Measurements from ENCODE around the gene PRRX2.

The PRRX2 gene

DNA sequence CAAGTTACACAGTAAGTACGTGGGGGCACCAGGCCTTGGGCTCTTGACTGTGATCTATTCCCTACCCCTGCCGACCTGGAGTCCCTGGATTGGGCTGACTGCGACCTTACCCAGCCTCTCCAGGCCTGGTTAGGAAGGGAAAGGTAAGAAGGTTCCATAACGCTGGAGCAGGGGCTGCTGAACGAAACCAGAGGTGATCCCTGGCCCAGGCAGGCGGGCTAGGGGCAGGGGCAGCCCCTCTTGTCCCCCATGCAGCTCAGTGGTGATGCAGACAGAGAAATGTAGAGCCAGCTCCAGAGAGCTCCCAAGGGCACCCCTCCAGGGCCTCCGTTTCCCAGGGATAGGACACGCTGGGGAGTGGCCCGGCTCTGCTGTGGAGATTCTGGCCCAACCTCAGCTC lies 14.1 kb downstream of the PRRX2 start:
- DNase-seq (ENCODE audit: low spot score): no peak

DNA sequence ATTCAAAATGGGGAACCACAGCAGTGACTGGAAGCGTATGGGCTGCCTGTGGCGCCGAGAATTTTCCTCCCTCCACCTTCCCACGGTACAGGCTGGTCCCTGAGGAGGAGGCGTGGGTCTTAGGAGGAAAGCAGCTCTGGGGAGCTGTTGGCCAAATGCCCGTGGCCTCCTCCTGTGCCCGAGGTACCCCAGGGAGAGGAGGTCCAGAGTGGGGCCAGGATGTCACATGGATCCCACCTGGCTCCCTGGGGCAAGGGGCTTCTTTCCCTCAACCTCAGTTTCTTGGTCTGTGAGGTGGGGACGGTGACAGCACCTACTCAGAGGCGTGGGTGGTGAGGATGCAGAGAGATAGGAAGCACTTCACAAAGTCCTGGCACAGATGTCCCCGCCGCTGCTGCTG lies 16.5 kb downstream of the PRRX2 start:
- no peak for DNase-seq (ENCODE audit: low spot score)

DNA sequence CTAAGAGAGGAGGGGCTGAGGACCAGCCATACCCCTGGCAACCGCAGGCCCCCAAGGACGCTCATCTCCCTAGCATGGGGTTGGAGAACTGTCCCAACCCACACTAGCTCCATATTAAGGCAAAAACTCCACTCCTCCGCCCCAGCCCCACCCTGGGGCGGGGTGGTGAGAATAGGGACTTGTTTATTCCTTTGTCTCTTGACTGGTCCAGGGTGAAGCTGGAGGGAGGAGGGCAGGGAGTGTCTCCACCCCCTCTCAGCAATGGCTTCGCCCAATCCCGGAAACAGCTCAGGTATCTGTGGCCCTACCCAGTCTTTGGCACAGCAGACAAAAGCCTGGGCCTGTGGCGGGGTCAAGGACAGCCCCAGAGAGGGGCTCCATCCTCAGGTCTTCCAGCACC lies 16.9 kb downstream of the PRRX2 start:
- DNase-seq (ENCODE audit: low spot score): no peak

DNA sequence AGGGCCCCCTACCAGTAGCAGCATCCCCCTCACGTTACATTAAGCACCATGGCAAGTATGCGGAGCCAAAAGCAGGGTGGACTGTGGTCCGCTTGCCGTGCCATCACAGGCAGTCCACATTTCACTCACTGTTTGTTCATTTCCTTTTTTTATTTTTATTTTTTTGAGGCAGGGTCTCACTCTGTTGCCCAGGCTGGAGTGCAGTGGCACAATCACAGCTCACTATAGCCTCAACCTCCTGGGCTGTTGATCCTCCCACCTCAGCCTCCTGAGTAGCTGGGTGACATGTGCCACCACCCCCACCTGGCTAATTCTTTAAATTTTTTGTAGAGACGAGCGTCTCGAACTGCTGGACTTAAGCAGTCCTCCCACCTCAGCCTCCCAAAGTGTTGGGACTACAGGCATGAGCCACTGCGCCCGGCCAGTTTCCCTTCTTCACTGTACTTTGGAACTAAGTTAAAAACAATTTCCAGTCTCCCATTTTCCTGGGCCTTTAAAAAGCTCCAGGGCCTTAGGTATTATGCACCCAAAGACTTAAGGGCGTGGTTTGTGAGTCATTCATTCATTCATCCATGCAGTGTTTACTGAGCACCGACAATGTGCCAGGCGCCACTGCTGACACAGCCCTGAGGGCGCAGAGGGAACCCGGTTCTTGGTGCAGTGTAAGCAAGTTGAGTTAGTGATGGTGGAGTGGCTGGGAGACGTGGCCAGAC lies 19.9 kb downstream of the PRRX2 start:
- no peak for DNase-seq (ENCODE audit: low spot score)

DNA sequence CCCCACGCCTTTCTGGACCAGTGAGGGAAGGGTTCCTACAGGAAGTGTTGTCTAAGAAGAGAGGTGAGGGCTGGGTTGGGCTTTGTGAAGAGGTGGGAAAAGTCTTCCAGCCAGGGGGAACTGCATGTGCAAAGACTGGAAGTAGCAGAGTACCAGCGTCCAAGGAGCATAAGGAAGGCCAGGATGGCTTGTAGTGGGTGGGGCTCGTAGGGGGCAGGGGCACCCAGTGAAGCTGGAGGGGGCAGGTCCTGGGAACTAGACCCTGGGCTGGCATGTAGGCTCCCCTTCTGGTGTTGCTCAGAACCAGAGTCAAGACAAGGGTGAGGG lies 20.4 kb downstream of the PRRX2 start:
- DNase-seq (ENCODE audit: low spot score): no peak

DNA sequence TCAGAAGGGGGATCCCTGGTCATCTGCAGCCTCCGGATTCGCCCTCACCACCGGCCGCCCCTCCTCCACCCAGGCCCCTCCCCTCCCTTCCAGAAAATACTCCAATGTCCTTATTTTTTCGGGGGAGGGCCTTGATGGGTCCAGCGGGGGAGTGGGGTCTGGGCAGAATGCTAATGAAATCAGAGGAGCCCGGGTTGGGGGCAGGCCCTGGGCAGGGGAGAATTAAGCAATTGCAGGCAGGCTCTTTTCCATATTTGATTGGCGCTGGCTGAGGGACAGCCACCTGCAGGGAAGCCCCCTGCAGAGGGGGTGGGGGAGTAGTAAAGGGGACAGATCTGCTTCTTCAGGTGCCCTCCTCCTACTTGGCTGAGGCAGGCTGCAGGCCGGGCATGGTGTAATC lies 21.3 kb downstream of the PRRX2 start:
- DNase-seq (ENCODE audit: low spot score): no peak

DNA sequence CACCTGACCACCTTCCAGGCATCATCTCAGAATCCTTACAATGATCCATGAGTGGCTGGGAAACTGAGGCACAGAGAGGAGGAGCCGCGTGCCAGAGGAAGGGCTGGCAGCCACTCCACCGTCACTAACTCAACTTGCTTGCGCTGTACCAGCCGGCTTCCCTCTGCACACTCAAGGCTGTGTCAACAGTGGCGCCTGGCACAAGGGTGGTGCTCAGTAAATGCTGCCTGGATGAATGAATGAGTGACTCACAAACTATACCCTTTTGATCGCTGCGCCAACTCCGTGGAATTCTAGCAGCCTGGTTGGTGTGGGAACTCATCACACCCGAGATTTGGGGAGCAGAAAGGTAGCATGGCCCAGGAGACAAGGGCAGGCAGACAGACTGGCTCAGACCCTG lies 21.9 kb downstream of the PRRX2 start:
- DNase-seq (ENCODE audit: low spot score): no peak

DNA sequence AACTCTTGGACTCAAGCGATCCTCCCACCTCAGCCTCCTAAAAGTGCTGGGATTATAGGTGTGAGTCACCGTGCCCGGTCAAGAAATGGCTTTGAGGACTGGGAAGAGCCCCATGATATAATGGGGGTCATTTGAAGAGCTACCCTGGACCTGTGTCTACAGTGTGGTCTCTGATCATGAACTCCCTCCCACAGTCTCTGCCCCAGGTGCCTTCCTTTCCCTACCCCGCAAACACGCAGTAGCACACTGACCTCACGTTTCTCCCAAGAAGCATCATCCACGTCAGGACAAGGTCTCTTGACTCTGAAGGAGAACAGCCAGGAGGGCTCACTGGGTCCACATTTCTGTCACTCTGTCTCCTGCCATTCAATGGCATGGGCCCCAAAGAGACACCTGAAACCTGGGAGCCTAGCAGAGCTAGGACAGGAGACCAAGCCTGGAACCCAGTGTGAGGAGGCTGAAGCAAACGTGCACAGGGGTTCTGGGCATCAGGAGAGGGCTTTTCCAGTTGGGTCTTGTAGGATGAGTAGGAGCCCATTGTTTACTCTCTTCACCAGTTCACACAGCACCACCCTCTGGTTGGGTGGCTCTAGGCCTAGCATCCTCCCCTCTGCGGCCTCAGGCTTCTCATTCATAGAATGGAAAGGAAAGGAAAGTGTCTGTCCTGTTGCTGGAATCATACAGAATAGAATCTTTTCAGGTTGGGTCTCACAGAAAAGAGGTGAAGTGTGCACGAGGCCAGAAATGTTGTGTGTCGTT lies 23.0 kb downstream of the PRRX2 start:
- DNase-seq (ENCODE audit: low spot score): no peak

DNA sequence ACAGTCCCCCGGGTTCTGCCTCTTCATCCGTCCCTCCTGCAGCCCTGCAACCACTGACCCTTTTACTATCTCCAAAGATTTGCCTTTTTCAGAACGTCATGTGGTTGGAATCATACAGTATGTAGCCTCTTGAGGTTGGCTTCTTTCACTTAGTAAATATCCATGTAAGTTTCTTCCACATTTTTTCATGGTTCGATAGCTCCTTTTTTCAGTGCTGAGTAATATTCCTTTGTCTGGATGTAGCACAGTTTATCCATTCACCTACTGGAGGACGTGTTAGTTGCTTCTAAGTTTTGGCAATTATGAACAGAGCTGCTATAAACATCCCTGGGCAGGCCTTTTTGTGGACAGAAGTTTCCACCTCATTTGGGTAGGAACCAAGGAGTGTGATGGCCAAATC lies 27.1 kb downstream of the PRRX2 start:
- DNase-seq (ENCODE audit: low spot score): no peak

DNA sequence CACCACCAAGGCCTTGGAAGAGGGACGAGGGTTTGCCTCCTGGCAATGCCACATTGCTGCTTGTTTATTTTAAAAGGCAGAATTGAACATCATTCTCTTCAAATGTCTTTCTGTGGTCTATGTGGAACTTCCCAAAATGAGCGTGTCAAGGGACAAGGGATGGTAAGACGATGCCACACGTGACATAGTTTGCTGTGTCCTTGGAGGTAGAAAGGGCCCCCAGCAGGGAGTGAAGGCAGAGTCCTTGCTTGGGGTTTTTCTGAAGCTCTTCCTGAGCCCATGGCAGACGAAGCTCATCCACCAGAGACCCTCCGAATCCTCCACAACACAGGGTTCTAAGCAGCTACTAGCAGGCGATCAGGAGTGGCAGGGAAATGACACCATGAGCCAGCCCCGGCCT lies 28.3 kb downstream of the PRRX2 start:
- no peak for DNase-seq (ENCODE audit: low spot score)

DNA sequence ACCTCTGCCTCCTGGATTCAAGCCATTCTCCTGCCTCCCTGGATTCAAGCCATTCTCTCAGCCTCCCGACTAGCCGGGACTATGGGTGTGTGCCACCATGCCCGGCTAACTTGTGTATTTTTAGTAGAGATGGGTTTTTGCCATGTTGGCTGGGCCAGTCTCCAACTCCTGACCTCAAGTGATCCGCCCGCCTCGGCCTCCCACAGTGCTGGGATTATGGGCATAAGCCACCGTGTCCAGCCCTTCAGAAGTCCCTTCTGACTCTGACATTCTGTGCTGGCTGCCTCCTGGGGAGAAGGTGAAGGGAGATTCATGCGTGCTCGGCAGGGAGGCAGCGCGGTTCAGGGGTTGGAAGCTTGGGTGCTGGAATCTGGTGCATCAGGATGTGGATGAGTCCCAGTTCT lies 28.8 kb downstream of the PRRX2 start:
- DNase-seq (ENCODE audit: low spot score): no peak

DNA sequence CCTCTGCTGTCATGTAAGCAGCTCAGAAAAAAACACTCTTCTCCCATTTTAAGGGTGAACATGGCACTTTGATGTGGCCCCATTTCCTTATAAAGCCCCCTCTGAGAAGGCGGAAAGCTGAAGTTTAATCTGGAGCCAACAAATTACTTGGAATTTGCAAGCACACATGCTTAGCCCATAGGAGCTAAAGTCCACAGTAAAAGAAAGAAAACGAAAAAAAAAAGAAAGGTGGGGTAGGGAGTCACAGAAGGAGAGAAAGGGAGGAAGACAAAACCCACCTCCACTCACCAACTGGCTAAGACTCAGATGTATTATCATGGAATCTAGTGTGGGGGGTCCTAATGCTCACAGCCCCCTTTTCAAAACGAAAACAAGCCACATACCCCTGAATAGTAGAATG lies 30.4 kb downstream of the PRRX2 start:
- DNase-seq (ENCODE audit: low spot score): no peak

DNA sequence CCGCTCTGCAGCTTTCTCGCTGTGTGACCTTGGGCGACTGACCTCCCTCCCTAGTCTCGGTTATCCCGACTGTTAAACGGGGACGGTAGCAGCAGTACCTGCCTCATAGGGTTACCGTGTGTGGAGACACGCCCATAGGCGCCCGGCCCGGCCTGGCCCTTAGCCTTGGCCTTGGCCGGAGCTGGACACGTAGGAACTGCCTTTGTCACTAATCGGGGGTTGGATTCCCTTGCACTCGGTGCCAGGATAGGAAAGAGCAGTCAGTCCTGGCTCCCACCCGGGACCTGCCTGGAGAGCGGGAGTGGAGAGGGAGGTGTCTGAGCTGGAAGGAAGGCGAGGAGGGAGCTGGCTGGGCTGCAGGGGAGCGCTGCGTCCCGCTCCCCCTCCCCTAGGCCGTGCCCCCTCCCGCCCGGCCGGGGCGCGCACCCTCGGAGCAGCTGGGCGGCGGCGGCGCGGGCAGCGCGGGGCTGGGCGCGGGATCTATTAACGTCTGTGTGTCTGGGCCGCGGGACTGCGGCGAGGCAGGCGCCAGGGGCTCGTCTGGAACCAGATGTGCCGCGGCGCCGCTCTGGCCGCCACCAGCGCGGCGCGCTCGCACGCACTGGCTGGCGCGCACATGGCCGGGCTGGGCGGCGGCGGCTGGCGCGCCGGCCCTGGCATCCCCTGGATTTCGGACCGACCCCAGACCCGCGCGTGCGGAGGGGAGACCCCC lies 31.7 kb downstream of the PRRX2 start:
- DNase-seq (ENCODE audit: low spot score): peak; percentile 66

DNA sequence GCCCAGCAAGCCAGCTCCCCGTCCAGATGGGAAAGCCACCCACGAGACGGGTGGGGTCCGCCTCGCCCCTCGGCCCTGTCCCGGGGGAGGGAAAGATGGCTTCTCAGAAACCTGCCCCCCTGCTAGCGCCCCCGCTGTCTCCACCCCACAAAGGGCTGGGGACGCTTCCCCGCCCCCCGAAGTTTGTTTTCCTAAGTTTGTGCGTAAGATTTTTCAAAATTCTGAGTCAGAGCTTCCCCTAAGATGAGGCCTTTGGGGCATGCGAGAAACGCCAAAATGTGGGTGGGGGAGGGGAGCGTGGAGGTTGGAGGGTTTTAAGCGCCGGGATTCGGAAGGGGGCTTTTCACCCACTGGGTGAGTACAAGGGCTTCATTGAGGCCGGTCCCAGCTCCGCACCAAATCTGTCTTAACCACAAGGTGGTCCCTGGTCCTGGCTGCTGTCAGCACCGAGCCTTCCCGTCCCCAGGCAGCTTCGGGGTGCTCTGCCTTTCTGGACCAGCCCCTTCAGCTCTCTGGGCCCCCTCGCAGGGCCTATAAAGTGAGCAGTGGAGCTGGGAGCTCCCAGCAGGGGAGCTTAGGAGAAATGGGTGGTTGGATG lies 32.3 kb downstream of the PRRX2 start:
- DNase-seq (ENCODE audit: low spot score): no peak

DNA sequence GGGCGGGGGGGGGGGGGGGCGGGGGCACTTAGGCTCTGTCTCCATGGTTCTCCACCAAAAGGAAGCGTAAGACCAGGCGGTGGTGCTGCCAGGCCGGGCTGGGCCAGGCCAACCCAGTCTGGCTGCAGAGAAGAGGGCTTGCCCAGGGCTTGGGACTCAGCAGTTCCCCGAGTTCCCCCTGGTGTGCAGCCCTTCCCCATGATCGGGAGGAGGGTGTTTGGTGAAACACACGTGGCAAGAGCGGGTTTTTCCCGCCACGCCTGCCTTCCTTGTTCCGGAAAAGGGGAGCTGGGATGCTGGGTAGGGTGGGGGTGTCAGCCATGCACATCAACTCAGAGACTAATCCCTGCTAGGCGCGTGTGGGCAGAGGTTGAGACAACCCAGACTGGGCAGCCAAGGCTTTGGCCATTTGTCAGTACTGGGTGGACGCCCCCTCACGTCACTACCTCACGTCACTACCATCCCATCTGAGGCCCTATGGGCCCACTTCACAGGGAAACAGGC lies 32.9 kb downstream of the PRRX2 start:
- DNase-seq (ENCODE audit: low spot score): no peak

DNA sequence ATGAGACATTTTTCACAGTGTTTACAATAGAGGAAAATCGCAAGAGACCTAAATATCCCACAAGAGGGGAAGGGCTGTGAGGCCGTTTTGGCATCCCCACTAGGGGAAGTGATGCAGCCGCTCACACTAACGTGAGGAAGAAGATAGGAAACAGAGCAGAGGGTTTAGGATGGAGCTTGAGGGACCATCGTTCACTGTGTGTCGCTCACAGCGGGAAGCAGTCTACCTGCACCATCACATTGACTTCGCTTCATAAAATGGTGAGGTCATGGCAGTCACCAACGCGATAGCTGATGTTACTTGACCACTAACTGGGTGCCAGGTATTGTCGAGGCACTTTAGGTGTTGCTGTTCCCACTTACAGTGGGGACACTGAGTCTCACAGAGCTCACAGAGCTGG lies 35.6 kb downstream of the PRRX2 start:
- DNase-seq (ENCODE audit: low spot score): no peak

DNA sequence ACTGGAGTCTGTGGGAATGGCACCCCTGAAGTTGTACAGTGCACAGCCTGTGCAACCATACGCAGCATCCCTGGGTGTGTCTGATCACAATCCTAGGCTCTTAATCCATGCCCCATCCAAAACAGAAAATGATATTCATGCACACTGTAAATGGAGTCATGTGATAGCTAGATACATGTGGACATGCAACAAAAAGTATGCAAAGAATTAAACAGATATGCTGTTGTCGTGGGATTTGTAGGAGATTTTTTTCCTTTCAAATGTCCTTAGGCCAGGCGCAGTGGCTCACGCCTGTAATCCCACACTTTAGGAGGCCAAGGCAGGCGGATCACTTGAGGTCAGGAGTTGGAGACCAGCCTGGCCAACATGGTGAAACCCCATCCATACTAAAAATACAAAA lies 36.1 kb downstream of the PRRX2 start:
- no peak for DNase-seq (ENCODE audit: low spot score)

DNA sequence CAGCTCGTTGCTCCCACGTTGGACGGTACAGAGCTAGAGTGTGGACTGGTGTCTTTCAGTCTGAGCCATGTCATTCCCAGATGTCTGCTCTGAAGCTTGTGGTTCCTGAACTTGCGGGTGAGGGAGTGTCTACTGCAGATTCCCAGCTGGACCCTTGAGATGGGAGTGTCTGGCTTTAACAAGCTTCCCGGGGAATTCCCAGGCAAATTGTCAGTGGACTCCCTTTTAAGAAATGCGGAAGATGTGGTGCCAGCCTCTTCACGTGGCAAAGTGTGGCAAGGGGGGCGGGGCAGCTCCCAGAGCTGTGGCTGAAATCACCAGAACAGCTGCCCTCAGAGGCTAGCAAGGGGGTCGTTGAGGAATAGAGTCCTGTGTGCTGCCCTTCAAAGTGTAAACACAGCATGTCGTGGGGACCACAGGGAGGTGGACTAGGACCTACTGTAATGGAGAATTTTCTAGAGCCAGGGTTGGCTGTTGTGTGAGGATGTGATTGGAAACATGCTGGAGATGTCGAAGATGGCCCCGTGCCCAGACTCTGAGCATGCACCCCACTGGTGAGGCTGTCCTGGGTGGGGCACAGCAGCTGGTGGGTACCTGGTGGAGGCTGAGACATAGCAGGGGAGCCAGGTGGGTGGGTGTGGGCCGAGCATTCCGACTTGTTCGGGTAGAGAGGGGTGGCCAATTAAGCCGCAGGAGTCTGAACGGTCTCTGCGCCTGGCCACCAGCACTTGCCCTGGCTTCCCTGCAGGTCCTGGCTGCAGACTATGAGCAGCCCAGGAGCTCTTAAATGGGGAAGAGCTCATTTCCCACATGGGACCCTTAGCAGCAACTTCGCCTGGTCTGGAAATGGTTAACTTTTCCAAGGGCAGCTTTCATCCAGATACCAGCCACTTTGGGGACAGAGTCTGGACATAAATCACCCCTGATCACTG lies 37.4 kb downstream of the PRRX2 start:
- no peak for DNase-seq (ENCODE audit: low spot score)

DNA sequence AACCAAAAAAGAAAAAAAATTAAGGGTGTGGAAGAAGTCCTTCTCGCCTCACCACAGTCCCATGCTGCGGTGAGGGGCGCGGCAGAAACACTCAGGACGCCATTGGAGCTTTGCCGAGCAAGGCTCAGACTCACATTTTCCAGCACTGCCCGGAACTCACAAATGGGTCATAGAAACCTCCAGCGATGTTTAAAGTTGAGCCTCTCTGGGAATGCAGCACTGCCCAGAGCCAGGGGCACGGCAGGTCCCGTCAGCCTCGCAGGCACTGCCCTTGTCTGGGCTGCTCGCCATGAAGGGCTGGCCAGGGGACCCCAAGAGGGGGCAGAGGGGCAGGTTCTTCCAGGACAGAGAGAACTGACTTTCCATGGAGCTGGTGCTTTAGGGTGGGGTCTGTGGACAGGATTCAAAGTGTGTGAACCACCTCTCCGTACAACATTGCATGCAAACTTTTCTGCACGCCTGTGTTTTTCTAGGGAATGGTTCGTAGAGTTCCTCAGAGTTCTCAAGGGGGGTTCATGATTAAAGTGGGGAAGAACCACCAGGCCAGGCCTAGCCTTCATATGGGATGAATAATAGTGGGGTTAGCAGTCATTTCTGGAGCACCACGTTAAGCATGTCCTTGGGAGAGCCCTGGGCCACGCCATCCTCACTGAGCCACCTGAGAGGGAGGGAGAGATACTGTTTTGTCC lies 38.4 kb downstream of the PRRX2 start:
- DNase-seq (ENCODE audit: low spot score): no peak

DNA sequence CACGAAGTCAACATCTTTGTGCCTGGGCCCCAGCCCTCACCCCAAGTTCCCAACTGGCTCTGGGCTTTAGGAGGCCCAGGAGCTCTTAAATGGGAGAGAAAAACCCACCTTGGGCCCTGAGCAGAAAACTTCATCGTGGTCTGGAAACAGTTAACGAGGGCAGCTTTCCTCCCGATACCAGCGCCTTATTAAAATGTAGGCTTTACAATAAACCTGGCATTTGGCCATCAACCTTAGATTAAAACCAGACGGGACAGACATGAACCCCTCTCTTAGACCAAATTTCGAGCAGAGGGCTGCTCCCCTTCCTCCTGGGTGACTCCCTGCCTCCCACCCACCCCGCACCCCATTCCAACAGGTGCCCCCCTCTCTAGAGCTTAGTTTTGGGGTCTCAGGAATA lies 39.4 kb downstream of the PRRX2 start:
- no peak for DNase-seq (ENCODE audit: low spot score)

DNA sequence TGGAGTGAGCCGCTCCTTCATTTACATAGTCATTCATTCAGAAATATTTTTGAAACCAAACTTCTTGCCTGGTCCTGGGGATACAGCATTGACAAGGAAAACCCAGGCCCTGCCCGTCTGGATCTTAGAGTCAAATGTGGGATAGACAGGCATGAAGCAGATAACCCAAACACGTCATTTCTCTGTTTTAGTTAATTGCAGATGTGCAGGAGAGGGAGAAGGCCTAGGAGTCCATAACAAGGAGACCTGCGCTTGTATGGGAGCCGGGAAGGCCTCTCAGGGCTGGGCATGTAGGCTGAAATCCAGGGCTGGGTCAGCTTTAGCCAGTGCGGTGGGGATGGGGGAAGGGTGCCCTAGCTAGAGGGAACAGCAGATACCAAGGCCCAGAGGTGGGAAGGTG lies 43.3 kb downstream of the PRRX2 start:
- DNase-seq (ENCODE audit: low spot score): no peak

All from ecto neural progenitor cell (in vitro differentiated cells).